K562 (cell line): ENCODE data around the gene CCDC136. TPM values are rescaled to one million over a fixed set of nuclear protein-coding genes. Genes with fewer than 3 reads are reported as not detected.

Source experiments
- ARID1B ChIP-seq: fragments of 450-650 bp; IDR thresholded peaks from 2 replicates; pipeline ENCODE4 v1.6.1; 2016; ENCODE audit warnings: antibody characterized with exemption, mild to moderate bottlenecking, inconsistent platforms
- BRD4 ChIP-seq: fragments of 200-600 bp; sonication (generic); IDR thresholded peaks from 2 replicates; pipeline ENCODE4 v1.6.1; 2017; ENCODE audit warnings: inconsistent platforms
- CHD4 ChIP-seq: fragments of 200-600 bp; sonication (generic); IDR thresholded peaks from 3 replicates; pipeline ENCODE4 v1.6.1; 2012; ENCODE audit warnings: low read depth, mild to moderate bottlenecking, mixed read lengths, low read length, inconsistent platforms; ENCODE audit not compliant: insufficient read depth, insufficient replicate concordance, poor library complexity, severe bottlenecking
- EWSR1 ChIP-seq: fragments of 450-650 bp; IDR thresholded peaks from 2 replicates; pipeline ENCODE4 v1.6.1; 2018; ENCODE audit warnings: borderline replicate concordance, mild to moderate bottlenecking, low read depth, moderate library complexity; ENCODE audit not compliant: partially characterized antibody
- KDM2B ChIP-seq: fragments of 250-450 bp; sonication (Bioruptor Pico); IDR thresholded peaks from 2 replicates; pipeline ENCODE4 v1.8.0; 2021; ENCODE audit warnings: mild to moderate bottlenecking, moderate library complexity
- POLR2B ChIP-seq: fragments of 450-650 bp; IDR thresholded peaks from 2 replicates; pipeline ENCODE4 v1.6.1; 2018; ENCODE audit warnings: low read depth; ENCODE audit not compliant: partially characterized antibody
- U2AF2 ChIP-seq: fragments of 200-400 bp; formaldehyde crosslinking; optimal IDR thresholded peaks from 2 replicates; pipeline ENCODE3; 2017; ENCODE audit warnings: low read depth, mild to moderate bottlenecking, low read length
- ZC3H11A ChIP-seq: IDR thresholded peaks from 2 replicates; pipeline ENCODE4 v1.6.1; 2012; ENCODE audit warnings: low read depth, low read length, improper control_type of control experiment
- ZNF408 ChIP-seq: fragments of 250-450 bp; sonication (Bioruptor Pico); IDR thresholded peaks from 2 replicates; pipeline ENCODE4 v1.4.0; 2020; ENCODE audit warnings: low read depth, mild to moderate bottlenecking, moderate library complexity
- ZNF644 ChIP-seq: fragments of 200-800 bp; sonication (Bioruptor generic); IDR thresholded peaks from 2 replicates; pipeline ENCODE4 v1.6.1; 2016; ENCODE audit warnings: low read depth, missing genetic modification characterization, missing compliant biosample characterization
- polyA plus RNA-seq, 8 experiments: library from polyadenylated mRNA; depleted of rRNA in 4 of 8; stranded (reverse) in 5 of 8; unstranded in 3 of 8; fragments of >200 nt; fragmentation: Nextera tagmentation in 2 of 8; fragmentation: Illumina TruSeq in 1 of 8; extraction: Ambion mirVana in 2 of 8; extraction: Trizol in 1 of 8; gene quantifications; 2 replicates each; pipeline versions ENCODE4 v1.2.1 to v1.2.3, GENCODE V29; 2011 to 2014; ENCODE audit warnings: inconsistent platforms in 1 of 8, missing spikeins in 1 of 8
- total RNA-seq, 7 experiments: library from RNA; depleted of rRNA in 6 of 7; stranded (reverse); fragments of >200 nt in 6 of 7; fragmentation: Illumina TruSeq in 2 of 7; extraction: Trizol in 2 of 7; gene quantifications; 2 replicates each; pipeline versions ENCODE4 v1.2.1 to v1.2.3, GENCODE V29; 2011 to 2021; ENCODE audit warnings: low replicate concordance in 1 of 7
- TF ChIP-seq, protein P1 (sequence below): fragments of 150-350 bp; IDR thresholded peaks from 2 replicates; pipeline ENCODE4 v1.6.1; 2014; ENCODE audit warnings: low read depth, mild to moderate bottlenecking, low read length, borderline replicate concordance
- TF ChIP-seq, protein P2 (sequence below), 2 experiments: fragments of 450-650 bp in 1 of 2; sonication (generic) in 1 of 2; formaldehyde crosslinking in 1 of 2; IDR thresholded peaks; 2 replicates each; pipeline versions ENCODE4 v1.7.1 to v1.9.0; 2016 to 2022; ENCODE audit warnings: inconsistent platforms in 1 of 2, mild to moderate bottlenecking in 1 of 2, missing genetic modification reagents in 1 of 2
- TF ChIP-seq, protein P3 (sequence below): fragments of 450-650 bp; formaldehyde crosslinking; IDR thresholded peaks from 2 replicates; pipeline ENCODE4 v1.4.0; 2022; ENCODE audit warnings: missing genetic modification characterization

The CCDC136 gene
- total and polyA plus RNA-seq, 9 of the 15 experiments (the other 6 are each of a cell fraction or from before 2014, with no cell fraction given) = 2.4 to 40.8 (median 26.5) TPM

DNA sequence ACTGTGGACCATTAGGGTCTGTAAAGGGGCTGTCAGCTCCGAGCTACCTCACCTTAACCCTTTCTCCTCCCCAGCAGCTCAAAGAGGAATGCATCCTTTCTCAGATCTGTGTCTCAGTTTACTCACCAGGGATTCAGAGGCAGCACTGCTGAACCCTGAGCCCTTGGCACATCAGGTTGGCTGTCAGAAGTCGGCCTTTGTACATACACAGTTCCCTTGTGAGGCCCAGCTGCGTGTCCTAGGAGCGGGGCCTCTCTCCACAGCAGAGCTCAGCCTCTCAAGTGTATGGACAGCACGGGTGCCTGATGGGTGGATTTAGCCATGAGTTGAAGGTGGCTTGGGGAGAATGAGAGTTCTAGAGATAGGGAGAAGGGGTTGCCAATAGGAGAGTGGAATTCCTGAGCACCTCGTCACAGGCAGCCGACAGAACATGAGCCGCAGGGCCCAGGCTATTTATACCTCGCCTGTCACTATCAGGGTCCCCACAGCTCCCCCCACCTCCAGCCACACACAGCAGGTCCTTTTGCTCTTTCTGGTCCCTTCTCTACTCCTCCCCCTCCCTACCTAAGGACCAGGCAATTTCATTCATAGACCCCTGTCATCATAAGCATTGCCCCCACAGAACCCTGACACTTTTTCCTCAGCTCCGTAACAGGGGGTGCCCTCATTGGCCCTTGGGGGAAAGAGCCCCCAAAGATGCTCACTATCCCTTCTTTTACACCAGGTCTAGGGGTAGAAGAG lies 36.4 kb downstream of the CCDC136 start (continued):
- TF ChIP-seq ZC3H11A (no peak), EWSR1 (no peak), CHD4 (no peak), ZNF408 (no peak), ARID1B (no peak; the same call in 1 of the 2 replicates), U2AF2 (no peak), KDM2B (CRISPR knock-in tag) (no peak), POLR2B (peak; percentile 9), BRD4 (no peak), ZNF644 (no peak)
- TF ChIP-seq, protein P1, sequence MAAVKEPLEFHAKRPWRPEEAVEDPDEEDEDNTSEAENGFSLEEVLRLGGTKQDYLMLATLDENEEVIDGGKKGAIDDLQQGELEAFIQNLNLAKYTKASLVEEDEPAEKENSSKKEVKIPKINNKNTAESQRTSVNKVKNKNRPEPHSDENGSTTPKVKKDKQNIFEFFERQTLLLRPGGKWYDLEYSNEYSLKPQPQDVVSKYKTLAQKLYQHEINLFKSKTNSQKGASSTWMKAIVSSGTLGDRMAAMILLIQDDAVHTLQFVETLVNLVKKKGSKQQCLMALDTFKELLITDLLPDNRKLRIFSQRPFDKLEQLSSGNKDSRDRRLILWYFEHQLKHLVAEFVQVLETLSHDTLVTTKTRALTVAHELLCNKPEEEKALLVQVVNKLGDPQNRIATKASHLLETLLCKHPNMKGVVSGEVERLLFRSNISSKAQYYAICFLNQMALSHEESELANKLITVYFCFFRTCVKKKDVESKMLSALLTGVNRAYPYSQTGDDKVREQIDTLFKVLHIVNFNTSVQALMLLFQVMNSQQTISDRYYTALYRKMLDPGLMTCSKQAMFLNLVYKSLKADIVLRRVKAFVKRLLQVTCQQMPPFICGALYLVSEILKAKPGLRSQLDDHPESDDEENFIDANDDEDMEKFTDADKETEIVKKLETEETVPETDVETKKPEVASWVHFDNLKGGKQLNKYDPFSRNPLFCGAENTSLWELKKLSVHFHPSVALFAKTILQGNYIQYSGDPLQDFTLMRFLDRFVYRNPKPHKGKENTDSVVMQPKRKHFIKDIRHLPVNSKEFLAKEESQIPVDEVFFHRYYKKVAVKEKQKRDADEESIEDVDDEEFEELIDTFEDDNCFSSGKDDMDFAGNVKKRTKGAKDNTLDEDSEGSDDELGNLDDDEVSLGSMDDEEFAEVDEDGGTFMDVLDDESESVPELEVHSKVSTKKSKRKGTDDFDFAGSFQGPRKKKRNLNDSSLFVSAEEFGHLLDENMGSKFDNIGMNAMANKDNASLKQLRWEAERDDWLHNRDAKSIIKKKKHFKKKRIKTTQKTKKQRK = no peak
- TF ChIP-seq, protein P2, sequence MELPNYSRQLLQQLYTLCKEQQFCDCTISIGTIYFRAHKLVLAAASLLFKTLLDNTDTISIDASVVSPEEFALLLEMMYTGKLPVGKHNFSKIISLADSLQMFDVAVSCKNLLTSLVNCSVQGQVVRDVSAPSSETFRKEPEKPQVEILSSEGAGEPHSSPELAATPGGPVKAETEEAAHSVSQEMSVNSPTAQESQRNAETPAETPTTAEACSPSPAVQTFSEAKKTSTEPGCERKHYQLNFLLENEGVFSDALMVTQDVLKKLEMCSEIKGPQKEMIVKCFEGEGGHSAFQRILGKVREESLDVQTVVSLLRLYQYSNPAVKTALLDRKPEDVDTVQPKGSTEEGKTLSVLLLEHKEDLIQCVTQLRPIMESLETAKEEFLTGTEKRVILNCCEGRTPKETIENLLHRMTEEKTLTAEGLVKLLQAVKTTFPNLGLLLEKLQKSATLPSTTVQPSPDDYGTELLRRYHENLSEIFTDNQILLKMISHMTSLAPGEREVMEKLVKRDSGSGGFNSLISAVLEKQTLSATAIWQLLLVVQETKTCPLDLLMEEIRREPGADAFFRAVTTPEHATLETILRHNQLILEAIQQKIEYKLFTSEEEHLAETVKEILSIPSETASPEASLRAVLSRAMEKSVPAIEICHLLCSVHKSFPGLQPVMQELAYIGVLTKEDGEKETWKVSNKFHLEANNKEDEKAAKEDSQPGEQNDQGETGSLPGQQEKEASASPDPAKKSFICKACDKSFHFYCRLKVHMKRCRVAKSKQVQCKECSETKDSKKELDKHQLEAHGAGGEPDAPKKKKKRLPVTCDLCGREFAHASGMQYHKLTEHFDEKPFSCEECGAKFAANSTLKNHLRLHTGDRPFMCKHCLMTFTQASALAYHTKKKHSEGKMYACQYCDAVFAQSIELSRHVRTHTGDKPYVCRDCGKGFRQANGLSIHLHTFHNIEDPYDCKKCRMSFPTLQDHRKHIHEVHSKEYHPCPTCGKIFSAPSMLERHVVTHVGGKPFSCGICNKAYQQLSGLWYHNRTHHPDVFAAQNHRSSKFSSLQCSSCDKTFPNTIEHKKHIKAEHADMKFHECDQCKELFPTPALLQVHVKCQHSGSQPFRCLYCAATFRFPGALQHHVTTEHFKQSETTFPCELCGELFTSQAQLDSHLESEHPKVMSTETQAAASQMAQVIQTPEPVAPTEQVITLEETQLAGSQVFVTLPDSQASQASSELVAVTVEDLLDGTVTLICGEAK (IDR thresholded peaks at IDR 0.05) = 0 out of 2 replicates have a peak, but pooled peaks have one; percentile 21
- TF ChIP-seq, protein P2 (CRISPR knock-in tag; IDR thresholded peaks at IDR 0.05) = no peak
- TF ChIP-seq, protein P3, sequence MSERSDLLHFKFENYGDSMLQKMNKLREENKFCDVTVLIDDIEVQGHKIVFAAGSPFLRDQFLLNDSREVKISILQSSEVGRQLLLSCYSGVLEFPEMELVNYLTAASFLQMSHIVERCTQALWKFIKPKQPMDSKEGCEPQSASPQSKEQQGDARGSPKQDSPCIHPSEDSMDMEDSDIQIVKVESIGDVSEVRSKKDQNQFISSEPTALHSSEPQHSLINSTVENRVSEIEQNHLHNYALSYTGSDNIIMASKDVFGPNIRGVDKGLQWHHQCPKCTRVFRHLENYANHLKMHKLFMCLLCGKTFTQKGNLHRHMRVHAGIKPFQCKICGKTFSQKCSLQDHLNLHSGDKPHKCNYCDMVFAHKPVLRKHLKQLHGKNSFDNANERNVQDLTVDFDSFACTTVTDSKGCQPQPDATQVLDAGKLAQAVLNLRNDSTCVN (CRISPR knock-in tag) = no peak
